Limb (tissue), 2 donors: ENCODE measurements around the gene ONECUT1.

Experiments
- DNase-seq, 2 donors: peaks; one replicate each; pipeline ENCODE4 v3.0.0-alpha.2; 2016; ENCODE audit errors: extremely low spot score in 2 of 2

Gene ONECUT1

DNA sequence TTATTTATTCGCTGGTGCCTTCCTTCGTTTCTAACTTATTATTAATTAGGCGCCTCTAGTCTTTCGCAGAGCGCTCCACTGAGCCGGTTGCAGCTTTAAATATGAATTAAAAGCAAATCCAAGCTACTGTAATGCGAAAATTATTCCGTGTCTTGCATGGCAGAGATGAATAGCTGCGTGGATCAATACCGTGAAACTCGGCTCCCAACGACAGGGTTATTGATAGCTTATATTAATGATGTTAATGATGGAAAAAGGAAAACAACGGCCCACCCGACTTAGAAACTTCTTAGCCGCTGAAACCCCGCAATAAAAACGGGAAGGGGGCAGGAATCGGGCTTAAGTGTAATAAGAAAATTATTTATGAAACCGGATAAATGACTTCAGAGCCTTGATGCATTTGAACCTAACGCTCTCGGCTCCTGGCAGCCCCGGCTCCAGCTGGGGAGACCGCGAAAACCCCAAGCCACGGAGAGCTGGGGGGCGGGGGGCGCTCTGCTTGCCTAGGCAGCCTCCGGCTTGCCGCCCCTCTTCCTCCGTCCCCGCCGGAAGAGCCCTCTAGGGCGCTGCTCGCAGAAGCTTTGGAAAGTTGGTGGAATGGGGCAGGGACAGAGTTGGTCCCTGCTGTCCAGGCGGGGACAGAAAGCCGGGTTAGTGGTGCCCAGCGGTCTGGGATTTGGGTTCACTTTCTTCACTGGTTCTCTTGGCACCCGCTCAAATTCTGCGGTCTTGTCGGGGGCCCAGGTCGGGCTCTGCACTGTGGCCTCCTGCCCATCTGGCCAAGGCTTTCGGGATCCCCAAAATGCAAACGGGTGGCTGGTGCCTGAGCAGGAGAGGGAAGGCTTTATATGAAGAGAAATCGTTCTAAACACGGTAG, 7.7 kb upstream of the ONECUT1 start:
- peak in 1 of 2 donors; percentile 45 for DNase-seq

DNA sequence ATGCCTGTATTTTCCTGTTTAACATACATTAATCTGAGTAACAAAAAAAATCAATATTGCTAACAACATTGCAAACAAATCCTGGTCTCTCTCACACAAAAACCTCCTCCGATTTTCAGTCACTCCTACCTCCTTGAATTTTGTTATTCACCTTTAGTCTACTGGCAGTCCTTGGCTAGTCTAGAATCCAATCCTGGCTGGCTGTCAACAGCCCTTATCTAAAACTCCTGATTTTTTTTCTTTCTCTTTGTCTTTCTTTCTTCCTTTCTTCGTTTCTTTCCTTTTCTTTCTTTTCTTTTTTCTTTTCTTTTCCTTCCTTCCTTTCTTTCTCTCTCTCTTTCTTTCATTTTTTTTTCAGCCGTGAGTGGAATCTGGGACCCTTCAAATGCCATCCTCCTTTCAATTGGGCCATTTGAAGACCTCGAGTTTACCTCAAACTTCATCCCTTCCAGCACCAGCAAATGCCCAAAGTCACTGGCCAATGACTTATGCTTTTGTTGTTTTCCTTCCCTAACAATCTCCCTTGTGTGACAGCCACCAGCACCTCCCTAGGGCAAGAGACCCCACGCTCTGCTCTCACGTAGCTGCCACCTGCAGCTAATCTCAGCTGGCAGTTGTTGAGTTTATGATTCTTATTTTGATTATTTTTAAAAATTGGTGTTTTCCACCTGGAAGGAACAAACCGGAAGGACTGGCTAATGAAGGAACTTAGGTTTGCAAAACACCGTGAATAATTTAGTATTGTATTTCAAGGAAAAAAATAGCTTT, 6.8 kb upstream of the ONECUT1 start:
- DNase-seq = no peak

DNA sequence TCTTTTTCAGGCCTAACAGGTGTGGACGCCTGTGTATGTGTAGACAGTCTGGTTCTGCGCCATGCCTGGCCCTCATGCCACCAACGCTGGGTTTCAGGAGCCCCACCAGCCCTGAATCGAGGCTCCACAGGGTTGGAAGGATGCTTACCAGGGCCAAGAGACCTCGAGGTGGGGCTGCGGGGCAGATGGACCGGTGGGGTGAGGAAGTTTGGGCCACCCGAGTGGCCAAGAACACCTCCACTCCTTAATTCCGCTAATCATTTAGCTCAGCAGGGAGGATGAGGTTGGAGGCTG, 6.0 kb upstream of the ONECUT1 start:
- DNase-seq = no peak

DNA sequence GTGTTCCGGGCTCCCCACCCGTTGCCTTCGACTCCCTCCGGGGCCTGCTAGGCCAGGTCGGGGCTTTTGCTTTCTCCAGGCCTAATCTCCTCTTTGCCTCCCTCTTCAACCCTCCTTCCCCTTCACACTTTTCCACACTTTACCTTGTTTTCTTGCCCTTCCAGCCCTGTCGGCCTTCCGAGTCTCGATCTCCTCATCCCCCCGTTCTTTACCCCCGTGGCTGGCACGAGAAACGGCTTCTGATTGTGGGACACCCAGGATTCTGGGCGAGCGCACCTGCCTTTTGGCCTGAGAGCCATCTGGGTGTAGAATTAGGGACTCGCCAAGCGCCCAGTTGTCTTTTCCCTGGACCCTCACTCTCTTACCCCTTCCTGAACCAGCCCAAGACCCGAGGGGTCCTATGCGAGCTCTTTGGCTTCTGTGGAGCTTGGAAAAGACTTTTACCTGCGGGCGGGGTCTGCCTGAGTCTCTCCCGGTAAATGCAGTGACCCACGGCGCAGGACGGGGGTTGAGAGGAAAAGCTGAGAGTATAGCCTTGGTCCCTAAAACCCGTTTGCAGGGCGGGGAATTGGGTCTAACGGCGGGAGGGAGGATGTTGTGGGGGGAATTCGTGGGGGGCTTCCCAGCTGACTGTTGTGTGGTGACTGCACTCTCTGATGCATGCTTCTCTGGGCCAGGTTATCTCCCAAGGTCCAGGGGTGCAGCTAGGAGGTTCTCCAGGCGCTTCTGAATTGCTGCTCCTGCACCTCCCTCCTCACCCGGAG, 5.5 kb upstream of the ONECUT1 start:
- no peak for DNase-seq

DNA sequence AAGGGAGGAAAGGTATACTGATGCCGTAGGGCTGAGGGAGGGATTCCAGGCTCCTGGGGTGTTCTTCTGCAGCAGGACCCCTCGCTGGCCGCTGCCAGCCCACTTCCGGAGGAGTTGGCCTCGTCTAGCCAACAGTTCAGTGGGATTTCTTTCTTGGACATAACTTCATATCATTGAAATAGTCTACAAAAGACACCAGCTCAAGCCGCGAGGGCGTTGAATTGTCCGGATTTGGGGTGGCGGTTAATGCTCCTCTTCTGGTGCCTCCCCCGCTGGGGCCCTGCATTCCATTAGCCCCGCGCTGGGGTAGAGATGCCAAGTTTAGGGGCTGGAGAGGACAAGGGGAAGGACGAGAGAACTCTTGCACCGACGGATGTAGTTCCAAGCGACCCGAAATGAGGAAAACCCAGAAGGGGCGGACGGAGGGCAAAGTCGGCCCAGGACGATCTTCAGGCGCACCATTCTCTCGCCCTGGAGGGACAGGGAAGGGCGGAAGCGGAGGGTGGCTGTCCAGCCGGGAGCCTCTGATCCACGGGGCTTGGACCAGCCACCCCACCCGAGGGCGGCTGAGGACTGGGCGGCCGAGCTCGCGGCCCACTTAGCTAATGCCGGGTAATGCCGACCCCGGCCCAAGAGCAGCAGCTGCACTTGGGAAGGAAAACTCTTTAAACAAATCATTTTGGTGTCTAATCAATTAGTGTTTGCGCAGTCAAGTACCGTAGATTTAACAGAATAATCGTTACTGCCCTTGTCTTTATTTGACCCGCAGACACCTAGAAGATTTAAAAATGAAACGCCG, 4.7 kb upstream of the ONECUT1 start:
- DNase-seq = no peak

DNA sequence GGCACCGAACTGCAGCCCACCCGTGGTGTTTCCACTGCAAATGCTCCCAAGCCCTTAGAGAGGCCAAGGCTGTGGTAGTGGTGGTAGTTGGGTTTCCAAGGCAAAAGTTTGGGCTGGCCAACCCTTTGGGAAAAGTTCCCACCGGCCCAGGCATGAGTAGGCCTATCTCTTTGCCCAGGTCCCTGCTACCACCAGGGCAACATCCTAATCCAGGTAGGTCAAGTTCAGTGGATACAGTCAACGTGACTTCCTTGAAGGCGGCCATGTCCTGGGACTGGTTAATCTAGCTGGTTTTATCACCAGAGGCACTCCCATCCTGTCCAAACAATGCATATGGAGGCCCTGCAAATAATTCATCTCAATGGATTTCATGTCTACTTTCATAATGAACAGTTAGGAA, 1.6 kb upstream of the ONECUT1 start:
- no peak for DNase-seq

DNA sequence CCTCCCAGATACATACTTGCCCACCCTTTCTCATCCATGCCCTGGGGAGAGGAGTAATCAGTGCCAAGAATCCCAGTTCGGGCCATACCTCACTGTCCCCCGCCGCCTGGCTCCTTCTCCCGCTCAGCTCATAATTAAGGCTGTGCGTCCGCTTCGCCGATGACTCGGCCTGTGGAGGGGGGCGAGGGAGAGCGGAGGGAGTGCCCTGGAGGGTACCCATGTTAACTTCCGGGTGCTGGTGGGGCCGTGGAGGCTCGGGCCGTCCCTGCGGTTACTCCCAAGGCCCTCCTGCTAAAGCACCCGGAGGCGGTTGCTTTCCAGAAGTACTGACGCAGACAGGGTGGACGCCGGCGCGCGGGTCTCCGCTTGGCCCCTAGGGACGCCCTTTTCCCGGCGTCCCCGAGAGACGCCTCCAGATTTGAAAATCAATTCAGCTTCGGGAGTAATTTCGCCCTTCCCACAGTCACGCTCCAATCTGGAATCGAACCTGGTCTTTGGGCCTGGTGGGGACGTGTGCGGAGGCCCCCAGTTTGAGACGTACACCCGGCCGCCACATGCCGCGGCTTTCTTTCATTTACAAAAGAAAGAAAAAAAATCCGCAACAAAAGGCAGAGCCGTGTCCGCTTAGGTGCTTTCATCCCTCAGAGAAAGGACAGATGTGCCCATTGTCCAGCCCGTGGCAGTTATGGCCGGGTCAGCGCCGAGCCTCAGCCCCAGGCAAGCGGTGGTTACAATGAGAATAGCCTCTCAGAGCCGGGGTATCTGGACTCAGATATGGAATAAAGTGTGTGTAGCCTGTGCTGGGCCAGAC, 1.0 kb upstream of the ONECUT1 start:
- peak in 1 of 2 donors; percentile 51 for DNase-seq

DNA sequence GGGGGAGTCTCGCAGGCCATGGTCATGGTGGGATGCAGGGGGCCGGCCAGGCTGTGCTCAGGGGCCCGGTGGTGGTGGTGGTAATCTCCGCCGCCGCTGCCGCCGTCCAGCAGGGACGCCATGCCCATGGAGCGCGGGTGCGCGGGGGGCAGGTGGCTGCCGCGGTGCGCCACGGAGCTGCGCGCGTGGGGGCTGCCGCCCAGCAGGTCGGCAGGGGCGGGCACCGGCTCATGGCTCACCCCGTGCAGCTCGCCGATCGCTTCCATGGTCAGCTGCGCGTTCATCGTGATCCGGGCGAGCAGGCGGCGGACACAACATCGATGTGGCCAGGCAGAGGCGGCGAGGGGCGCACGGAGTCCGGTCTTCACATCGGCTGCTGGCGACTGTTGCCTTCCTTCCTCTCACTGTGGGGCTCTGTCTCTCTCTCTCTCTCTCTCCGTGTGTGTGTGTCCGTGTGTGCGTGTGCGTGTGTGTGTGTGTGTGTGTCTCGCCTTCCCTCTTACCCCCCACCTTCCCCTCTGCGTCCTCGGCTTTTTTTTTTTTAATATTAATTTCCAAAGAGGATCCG, 451 bp downstream of the ONECUT1 start:
- DNase-seq = peak in 1 of 2 donors; percentile 64

DNA sequence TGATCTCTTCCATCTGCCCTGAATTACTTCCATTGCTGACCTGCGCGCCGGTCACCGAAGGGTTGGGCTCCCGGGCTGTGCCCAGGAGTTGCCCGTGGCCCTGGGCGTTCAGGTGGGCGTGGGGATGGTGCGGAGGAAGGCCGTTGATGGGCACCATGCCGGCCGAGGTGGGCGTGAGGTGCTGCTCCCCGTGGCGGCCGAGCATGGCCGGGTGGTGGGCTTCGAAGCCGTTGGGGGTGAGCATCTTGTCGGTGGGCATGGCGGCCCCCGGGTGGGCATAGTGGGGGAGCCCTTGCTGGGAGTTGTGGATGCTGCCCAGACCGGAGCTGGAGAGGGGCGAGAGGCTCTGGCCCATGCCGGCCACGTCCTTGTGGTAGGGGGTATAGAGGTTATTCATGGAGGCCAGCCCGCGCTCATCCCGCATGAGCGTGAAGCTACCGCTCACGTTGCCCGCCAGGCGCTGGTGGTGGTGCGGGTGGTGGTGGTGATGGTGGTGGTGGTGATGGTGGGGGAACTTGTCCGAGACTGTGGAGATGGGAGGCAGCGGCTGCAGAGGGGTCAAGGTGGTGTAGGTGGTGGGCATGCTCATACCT, 1.0 kb downstream of the ONECUT1 start:
- no peak for DNase-seq

DNA sequence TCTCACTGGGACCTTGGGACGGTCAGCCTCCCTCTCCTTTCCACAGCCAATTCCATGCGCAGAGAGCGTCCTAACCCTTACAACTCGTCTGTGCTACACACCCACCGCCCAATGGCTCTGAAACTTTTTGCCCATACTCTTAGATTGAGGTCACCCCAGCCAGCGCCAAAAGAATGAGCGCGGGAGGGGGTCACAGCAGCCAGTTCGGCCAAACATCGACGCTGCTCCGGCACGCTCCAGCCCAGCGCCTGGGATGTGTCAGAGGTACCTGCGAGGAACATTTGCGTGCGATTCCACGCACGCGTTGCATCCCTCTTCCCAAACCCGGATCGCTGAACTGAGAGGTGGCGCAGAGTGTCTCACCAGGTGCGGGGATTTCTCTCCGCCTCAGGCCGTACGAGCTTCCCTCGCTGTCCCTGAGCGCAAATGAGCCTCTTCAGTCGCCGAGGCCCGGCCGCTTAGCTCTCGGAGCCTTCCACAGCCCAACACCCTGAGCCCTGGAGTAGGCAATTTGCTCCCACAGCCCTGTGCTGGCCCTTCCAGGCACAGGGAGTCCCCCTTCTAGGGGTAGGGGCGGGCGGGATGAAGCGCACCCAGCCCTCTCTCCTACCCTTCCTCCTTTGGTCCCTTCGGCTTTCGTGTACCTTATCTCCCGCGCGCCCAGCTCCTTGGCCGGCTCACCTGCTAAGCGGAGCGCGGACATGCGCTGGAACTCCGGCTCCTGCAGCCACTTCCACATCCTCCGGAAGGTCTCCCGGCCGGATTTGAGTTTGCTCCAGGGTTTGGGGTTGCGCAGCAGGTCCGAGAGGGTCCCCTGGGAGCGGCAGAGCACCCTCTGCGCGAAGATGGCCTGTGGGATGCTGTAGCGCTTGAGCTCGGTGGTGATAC, 1.8 kb downstream of the ONECUT1 start:
- DNase-seq = no peak

DNA sequence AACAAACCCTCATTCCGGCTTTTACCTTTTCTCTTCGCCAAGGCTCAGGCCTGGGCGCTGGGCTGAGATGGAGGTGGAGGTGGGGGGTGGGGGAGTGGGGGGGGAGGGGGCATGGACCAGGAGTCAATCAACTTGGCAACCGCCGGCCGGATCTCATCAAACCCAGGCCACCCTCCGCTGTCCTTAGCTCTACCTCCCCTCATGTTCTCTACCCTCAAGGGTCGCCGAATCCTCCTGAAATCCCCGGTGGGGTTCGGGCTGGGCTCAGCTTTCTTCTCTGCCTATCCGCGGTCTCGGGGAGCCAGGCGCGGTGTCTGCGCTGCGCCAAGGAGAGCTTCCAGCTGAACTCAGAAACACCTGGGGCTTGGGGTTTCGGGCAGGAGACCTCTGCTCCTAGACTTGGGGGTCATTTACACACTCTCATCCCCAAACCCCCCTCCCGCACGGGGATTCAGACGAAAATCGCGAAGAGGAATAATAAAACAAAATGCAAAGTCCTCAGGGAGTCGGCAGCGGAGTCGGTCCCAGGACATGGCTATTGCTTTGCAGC, 2.5 kb downstream of the ONECUT1 start:
- DNase-seq = no peak

DNA sequence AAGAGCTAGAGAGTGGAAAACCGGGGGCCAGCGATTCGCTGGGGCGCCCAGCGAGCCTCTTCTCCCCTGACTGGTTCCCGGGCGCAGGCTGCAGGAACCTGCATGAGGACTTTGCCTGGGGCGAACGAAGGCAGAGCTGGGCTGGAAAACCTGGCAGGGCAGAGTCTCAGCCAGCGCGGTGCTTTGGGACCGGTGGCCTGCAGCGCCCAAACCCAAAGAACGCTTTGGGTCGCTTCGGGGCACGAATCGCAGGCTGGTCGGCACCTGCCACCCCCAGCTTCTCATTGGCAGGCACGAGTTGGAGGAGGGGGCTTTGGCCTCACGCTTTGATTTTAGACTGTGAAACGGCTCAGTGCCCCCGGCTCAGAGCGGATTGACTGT, 3.0 kb downstream of the ONECUT1 start:
- no peak for DNase-seq

DNA sequence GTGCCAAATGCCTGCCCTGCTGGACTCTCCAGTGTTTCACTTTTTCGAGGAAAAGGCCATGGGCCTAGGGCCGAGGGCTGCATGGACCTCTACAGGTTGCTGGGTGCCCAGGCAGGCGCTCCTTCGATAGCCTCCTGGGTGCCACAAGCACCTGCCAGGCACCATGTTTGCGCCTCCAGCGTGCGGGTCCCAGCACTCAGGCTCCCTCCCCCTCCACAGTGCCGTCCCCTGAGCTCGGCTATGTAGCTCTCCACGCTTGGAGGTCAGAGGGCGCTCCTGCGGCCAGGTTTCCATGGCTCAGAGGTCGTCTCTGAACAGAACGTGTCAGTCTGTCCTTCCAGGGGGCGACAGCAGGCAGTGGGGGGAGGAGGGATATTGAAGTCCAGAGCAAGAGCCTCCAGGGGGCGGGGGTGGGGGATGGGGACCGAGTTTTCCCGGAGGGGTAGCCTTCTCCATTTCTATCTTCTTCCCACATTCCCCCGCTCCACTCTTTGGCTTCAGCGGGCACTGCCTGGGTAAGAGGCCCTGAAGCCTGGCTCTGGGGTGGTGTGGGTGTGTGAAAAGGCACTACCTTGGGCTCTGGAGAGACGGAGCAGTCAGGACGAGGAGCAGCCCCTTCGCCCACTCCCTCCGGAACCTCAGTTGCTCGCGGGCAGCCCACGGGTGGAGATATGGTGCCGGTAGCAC, 3.6 kb downstream of the ONECUT1 start:
- no peak for DNase-seq

DNA sequence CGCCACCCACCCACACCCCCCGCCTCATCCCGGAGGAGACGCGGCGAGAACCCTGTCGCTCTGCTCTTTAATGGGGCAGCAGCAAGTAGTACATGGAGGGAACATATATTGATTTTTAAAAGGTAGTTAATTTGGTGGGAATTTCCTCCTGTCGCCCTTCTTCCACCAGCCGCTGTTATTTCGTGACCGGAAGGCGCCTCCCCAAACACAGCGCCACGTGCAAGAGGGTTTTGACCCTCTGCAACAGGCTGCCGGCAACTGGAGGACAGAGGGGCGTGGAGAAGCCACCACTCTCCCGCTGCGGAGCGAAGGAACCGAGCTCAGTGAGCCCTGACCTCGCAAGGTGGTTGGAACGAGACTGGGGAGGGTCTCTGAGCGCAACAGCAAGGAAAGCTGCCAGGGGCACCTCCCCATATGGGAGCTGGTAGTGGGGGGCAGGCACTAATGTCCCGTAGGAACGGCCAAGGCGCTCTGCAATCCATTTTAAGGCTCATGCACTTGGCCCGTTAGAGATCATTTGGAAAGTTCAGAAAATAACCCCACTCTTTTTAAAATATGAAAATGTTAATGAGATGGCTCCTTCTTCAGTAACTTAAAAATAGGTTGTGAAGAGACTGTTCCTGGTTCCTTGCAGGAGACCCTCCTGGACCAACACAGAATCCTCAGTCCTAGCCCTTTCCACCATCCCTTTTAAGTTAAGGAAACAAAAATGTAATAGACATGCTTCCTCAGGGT, 4.3 kb downstream of the ONECUT1 start:
- DNase-seq = no peak

DNA sequence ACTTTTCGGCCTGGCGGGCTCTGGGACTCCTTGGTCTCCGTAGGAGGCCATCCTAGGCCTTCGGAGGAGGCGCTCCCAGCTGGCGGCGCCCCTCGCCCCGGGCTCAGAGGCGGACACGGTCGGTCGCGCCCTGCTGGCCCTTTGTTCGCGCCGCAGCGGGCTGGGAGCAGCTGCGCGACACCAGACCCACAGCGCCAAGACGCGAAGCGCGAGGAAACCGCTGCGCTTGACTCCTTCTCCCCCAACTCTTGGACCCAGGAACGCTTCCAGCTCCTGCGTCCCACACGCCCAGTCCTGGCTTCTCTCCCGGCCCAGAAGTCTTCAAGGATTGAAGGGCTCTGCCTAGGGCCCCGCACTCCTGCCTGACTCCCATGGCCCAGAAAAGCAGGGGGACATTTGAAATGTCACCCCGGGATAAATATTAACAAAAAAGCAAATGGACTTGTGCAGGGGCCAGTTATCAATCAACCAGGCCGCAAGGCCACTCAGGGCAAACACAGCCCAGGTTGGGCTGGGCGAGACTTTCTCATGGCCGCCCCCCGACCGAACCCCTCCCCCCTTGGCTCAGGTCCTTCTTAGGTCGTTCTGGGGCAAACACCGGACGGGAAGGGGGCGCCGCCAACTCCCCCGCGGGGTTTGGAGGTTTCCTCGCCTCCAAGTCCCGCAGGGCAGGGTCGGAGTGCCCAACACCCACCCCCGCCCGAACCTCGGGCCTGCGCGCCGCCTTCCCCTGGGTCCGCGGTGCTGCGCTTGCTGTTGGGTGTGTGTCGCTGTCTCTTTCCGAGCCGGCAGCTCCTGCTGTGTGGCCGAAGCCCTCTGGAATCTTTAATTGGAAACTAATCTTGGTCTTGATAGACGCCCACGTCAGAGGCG, 5.1 kb downstream of the ONECUT1 start:
- peak in 1 of 2 donors; percentile 44 for DNase-seq
